Measurements from ENCODE around the gene GRIN1.
A peak's percentile ranks its signal among the peaks of the same experiment; 100 is the strongest.

Gene GRIN1

GRCh38 chr9:137136261-137136880, 2.6 kb upstream of the GRIN1 start:
- peaks cover 4% of the 10 kb centered on the region; the same call in 1 of the 2 replicates for H3K4me1 ChIP-seq (ENCODE audit: control insufficient read depth, insufficient read depth, low read length)
- no peak overlapping the region for H3K4me3 ChIP-seq (ENCODE audit: low read depth, low read length)
- no peaks in the 10 kb centered on the region for H3K36me3 ChIP-seq (ENCODE audit: control insufficient read depth, insufficient read depth, low read length)
- no peak overlapping the region for H3K9ac ChIP-seq (ENCODE audit: low read depth, low read length)
- H3K9me3 ChIP-seq (ENCODE audit: control insufficient read depth, insufficient read depth, low read length): no peaks in the 10 kb centered on the region
- H3K27me3 ChIP-seq (ENCODE audit: control insufficient read depth, insufficient read depth, low read length): peaks cover 60% of the 10 kb centered on the region
- no peak overlapping the region for H3K27ac ChIP-seq (ENCODE audit: low read depth, low read length)

GRCh38 chr9:137136881-137137607, 1.9 kb upstream of the GRIN1 start:
- Histone ChIP-seq H3K4me3 (ENCODE audit: low read depth, low read length) (no peak overlapping the region), H3K4me1 (ENCODE audit: control insufficient read depth, insufficient read depth, low read length) (peaks cover 4% of the 10 kb centered on the region; the same call in 1 of the 2 replicates), H3K36me3 (ENCODE audit: control insufficient read depth, insufficient read depth, low read length) (no peaks in the 10 kb centered on the region), H3K9me3 (ENCODE audit: control insufficient read depth, insufficient read depth, low read length) (no peaks in the 10 kb centered on the region), H3K9ac (ENCODE audit: low read depth, low read length) (no peak overlapping the region), H3K27me3 (ENCODE audit: control insufficient read depth, insufficient read depth, low read length) (peaks cover 66% of the 10 kb centered on the region), H3K27ac (ENCODE audit: low read depth, low read length) (no peak overlapping the region)

- Histone ChIP-seq H3K9me3 (ENCODE audit: control insufficient read depth, insufficient read depth, low read length) (no peaks in the 10 kb centered on the region), H3K9ac (ENCODE audit: low read depth, low read length) (no peak overlapping the region), H3K36me3 (ENCODE audit: control insufficient read depth, insufficient read depth, low read length) (no peaks in the 10 kb centered on the region), H3K4me3 (ENCODE audit: low read depth, low read length) (peak overlapping the region; percentile 27), H3K4me1 (ENCODE audit: control insufficient read depth, insufficient read depth, low read length) (peaks cover 4% of the 10 kb centered on the region; the same call in 1 of the 2 replicates), H3K27ac (ENCODE audit: low read depth, low read length) (no peak overlapping the region), H3K27me3 (ENCODE audit: control insufficient read depth, insufficient read depth, low read length) (peaks cover 73% of the 10 kb centered on the region)
These were observed 764 bp upstream of the GRIN1 start for GRCh38 chr9:137138058-137138721.

GRCh38 chr9:137139468-137140150, 655 bp downstream of the GRIN1 start:
- Histone ChIP-seq H3K36me3 (ENCODE audit: control insufficient read depth, insufficient read depth, low read length) (no peaks in the 10 kb centered on the region), H3K27me3 (ENCODE audit: control insufficient read depth, insufficient read depth, low read length) (peaks cover 81% of the 10 kb centered on the region), H3K4me1 (ENCODE audit: control insufficient read depth, insufficient read depth, low read length) (peaks cover 4% of the 10 kb centered on the region; the same call in 1 of the 2 replicates), H3K4me3 (ENCODE audit: low read depth, low read length) (no peak overlapping the region), H3K9me3 (ENCODE audit: control insufficient read depth, insufficient read depth, low read length) (no peaks in the 10 kb centered on the region), H3K9ac (ENCODE audit: low read depth, low read length) (no peak overlapping the region), H3K27ac (ENCODE audit: low read depth, low read length) (no peak overlapping the region)

GRCh38 chr9:137140151-137141012, 1.4 kb downstream of the GRIN1 start:
- no peak overlapping the region for H3K9ac ChIP-seq (ENCODE audit: low read depth, low read length)
- H3K27me3 ChIP-seq (ENCODE audit: control insufficient read depth, insufficient read depth, low read length): peaks cover 81% of the 10 kb centered on the region
- peaks cover 4% of the 10 kb centered on the region; the same call in 1 of the 2 replicates for H3K4me1 ChIP-seq (ENCODE audit: control insufficient read depth, insufficient read depth, low read length)
- H3K27ac ChIP-seq (ENCODE audit: low read depth, low read length): no peak overlapping the region
- no peaks in the 10 kb centered on the region for H3K36me3 ChIP-seq (ENCODE audit: control insufficient read depth, insufficient read depth, low read length)
- no peak overlapping the region for H3K4me3 ChIP-seq (ENCODE audit: low read depth, low read length)
- no peaks in the 10 kb centered on the region for H3K9me3 ChIP-seq (ENCODE audit: control insufficient read depth, insufficient read depth, low read length)

- Histone ChIP-seq H3K9ac (ENCODE audit: low read depth, low read length) (no peak overlapping the region), H3K27me3 (ENCODE audit: control insufficient read depth, insufficient read depth, low read length) (peaks cover 79% of the 10 kb centered on the region), H3K4me3 (ENCODE audit: low read depth, low read length) (no peak overlapping the region), H3K27ac (ENCODE audit: low read depth, low read length) (no peak overlapping the region), H3K36me3 (ENCODE audit: control insufficient read depth, insufficient read depth, low read length) (no peaks in the 10 kb centered on the region), H3K9me3 (ENCODE audit: control insufficient read depth, insufficient read depth, low read length) (no peaks in the 10 kb centered on the region), H3K4me1 (ENCODE audit: control insufficient read depth, insufficient read depth, low read length) (peaks cover 4% of the 10 kb centered on the region; the same call in 1 of the 2 replicates)
These were observed 2.3 kb downstream of the GRIN1 start for GRCh38 chr9:137141050-137141810.

- no peak overlapping the region for H3K4me3 ChIP-seq (ENCODE audit: low read depth, low read length)
- no peak overlapping the region for H3K9ac ChIP-seq (ENCODE audit: low read depth, low read length)
- H3K27me3 ChIP-seq (ENCODE audit: control insufficient read depth, insufficient read depth, low read length): peaks cover 69% of the 10 kb centered on the region
- no peaks in the 10 kb centered on the region for H3K36me3 ChIP-seq (ENCODE audit: control insufficient read depth, insufficient read depth, low read length)
- no peak overlapping the region for H3K27ac ChIP-seq (ENCODE audit: low read depth, low read length)
- H3K4me1 ChIP-seq (ENCODE audit: control insufficient read depth, insufficient read depth, low read length): peaks cover 4% of the 10 kb centered on the region; the same call in 1 of the 2 replicates
- no peaks in the 10 kb centered on the region for H3K9me3 ChIP-seq (ENCODE audit: control insufficient read depth, insufficient read depth, low read length)
These were observed 3.3 kb downstream of the GRIN1 start for GRCh38 chr9:137141976-137142936.

- peaks cover 57% of the 10 kb centered on the region for H3K27me3 ChIP-seq (ENCODE audit: control insufficient read depth, insufficient read depth, low read length)
- no peak overlapping the region for H3K9ac ChIP-seq (ENCODE audit: low read depth, low read length)
- peaks cover 3% of the 10 kb centered on the region; the same call in 1 of the 2 replicates for H3K4me1 ChIP-seq (ENCODE audit: control insufficient read depth, insufficient read depth, low read length)
- H3K4me3 ChIP-seq (ENCODE audit: low read depth, low read length): no peak overlapping the region
- no peak overlapping the region for H3K27ac ChIP-seq (ENCODE audit: low read depth, low read length)
- H3K36me3 ChIP-seq (ENCODE audit: control insufficient read depth, insufficient read depth, low read length): no peaks in the 10 kb centered on the region
- H3K9me3 ChIP-seq (ENCODE audit: control insufficient read depth, insufficient read depth, low read length): no peaks in the 10 kb centered on the region
These were observed 4.5 kb downstream of the GRIN1 start for GRCh38 chr9:137143459-137143858.

Measured in HUES48 (cell line).